Middle frontal gyrus (tissue), 1 donor: ENCODE data around the gene RABGAP1L.
A peak's percentile ranks its signal among the peaks of the same experiment; 100 is the strongest.
"Not testable (repeated sequence)": the region's sequence is repeated elsewhere in the genome, so short reads cannot be mapped to it uniquely, and the experiment has no call there.

Experiments used
- DNase-seq: peaks from one replicate; pipeline ENCODE4 v3.0.0-alpha.2; 2015; ENCODE audit warnings: low spot score; ENCODE audit errors: extremely low spot score

The RABGAP1L gene

GRCh38 chr1:174700775-174701174 is 541.5 kb downstream of the RABGAP1L start:
- DNase-seq: no peak

GRCh38 chr1:174701565-174701964 is 542.2 kb downstream of the RABGAP1L start:
- no peak for DNase-seq

- DNase-seq: no peak
Measured at GRCh38 chr1:174702011-174702410, 542.7 kb downstream of the RABGAP1L start.

- no peak for DNase-seq
Measured at GRCh38 chr1:174703309-174703708, 544.0 kb downstream of the RABGAP1L start.

- no peak for DNase-seq
Measured at GRCh38 chr1:174704300-174704699, 545.0 kb downstream of the RABGAP1L start.

- no peak for DNase-seq
Measured at GRCh38 chr1:174710868-174711845, 551.8 kb downstream of the RABGAP1L start.

- not testable (repeated sequence) for DNase-seq
Measured at GRCh38 chr1:174711848-174712247, 552.5 kb downstream of the RABGAP1L start.

- DNase-seq: no peak
Measured at GRCh38 chr1:174712541-174712940, 553.2 kb downstream of the RABGAP1L start.

- no peak for DNase-seq
Measured at GRCh38 chr1:174713796-174714195, 554.5 kb downstream of the RABGAP1L start.

GRCh38 chr1:174719194-174719593 is 559.9 kb downstream of the RABGAP1L start:
- DNase-seq: no peak

- no peak for DNase-seq
Measured at GRCh38 chr1:174720618-174721017, 561.3 kb downstream of the RABGAP1L start.

- no peak for DNase-seq
Measured at GRCh38 chr1:174721246-174721645, 561.9 kb downstream of the RABGAP1L start.

- DNase-seq: no peak
Measured at GRCh38 chr1:174723816-174724215, 564.5 kb downstream of the RABGAP1L start.

GRCh38 chr1:174724219-174724618 is 564.9 kb downstream of the RABGAP1L start:
- no peak for DNase-seq

GRCh38 chr1:174726167-174726879 is 567.0 kb downstream of the RABGAP1L start:
- peak; percentile 34 for DNase-seq

GRCh38 chr1:174726880-174727585 is 567.7 kb downstream of the RABGAP1L start:
- DNase-seq: no peak

- no peak for DNase-seq
Measured at GRCh38 chr1:174734270-174734669, 575.0 kb downstream of the RABGAP1L start.

- no peak for DNase-seq
Measured at GRCh38 chr1:174736831-174737230, 577.5 kb downstream of the RABGAP1L start.

GRCh38 chr1:174740249-174740968 is 581.1 kb downstream of the RABGAP1L start:
- DNase-seq: no peak

GRCh38 chr1:174742805-174743653 is 583.7 kb downstream of the RABGAP1L start:
- DNase-seq: no peak
